Common myeloid progenitor, CD34-positive (primary cell): ENCODE results near the gene VPS51.

Experiments used
- CTCF ChIA-PET: fragments of 350-600 bp; sonication (Branson Sonifier 250); formaldehyde crosslinking; loops from one replicate; lab custom pipeline; 2021; ENCODE audit warnings: antibody characterized with exemption; lab: Charles Lee
- POLR2A ChIA-PET: fragments of 350-600 bp; sonication (Branson Sonifier 250); formaldehyde crosslinking; loops from one replicate; lab custom pipeline; 2021; ENCODE audit warnings: antibody characterized with exemption; lab: Charles Lee
- DNase-seq, 3 donors: peaks; one replicate each; pipeline versions ENCODE4 v3.0.0 to v3.0.0-alpha.2; 2013
- H3K27ac ChIP-seq, 2 experiments: 1 replicate in 1 of 2; 2 replicates in 1 of 2; pipeline ENCODE4 v1.7.0; 2013; ENCODE audit warnings: inconsistent platforms in 2 of 2, low read length in 2 of 2, mild to moderate bottlenecking in 2 of 2, low read depth in 1 of 2, moderate library complexity in 1 of 2; ENCODE audit not compliant: severe bottlenecking in 2 of 2, insufficient read depth in 1 of 2, poor library complexity in 1 of 2
- H3K27me3 ChIP-seq, 5 experiments: replicated peaks in 2 of 5; 1 replicate in 3 of 5; 2 replicates in 2 of 5; pipeline versions ENCODE4 v1.6.1 to v1.7.0; 2013; ENCODE audit warnings: low read length in 4 of 5, mild to moderate bottlenecking in 2 of 5, moderate library complexity in 2 of 5, inconsistent platforms in 1 of 5; ENCODE audit not compliant: insufficient read depth in 5 of 5, control insufficient read depth in 4 of 5
- H3K36me3 ChIP-seq, 4 experiments: 1 replicate in 2 of 4; 2 replicates in 2 of 4; pipeline versions ENCODE4 v1.6.1 to v1.7.0; 2013; ENCODE audit warnings: low read length in 3 of 4, control low read depth in 1 of 4, mild to moderate bottlenecking in 1 of 4; ENCODE audit not compliant: control insufficient read depth in 4 of 4, insufficient read depth in 4 of 4
- H3K4me1 ChIP-seq, 4 experiments: 1 replicate in 3 of 4; 2 replicates in 1 of 4; pipeline versions ENCODE4 v1.6.1 to v1.7.1; 2013; ENCODE audit warnings: low read length in 3 of 4, mild to moderate bottlenecking in 3 of 4, control low read depth in 1 of 4, inconsistent platforms in 1 of 4, moderate library complexity in 1 of 4; ENCODE audit not compliant: control insufficient read depth in 4 of 4, insufficient read depth in 4 of 4; ENCODE audit errors: control extremely low read depth in 1 of 4
- H3K4me3 ChIP-seq, 7 experiments: 1 replicate in 4 of 7; 2 replicates in 3 of 7; pipeline versions ENCODE4 v1.5.1 to v1.7.0; 2013; ENCODE audit warnings: mild to moderate bottlenecking in 7 of 7, low read length in 6 of 7, moderate library complexity in 6 of 7, inconsistent platforms in 2 of 7, low read depth in 2 of 7, control low read depth in 1 of 7; ENCODE audit not compliant: insufficient read depth in 4 of 7, control insufficient read depth in 1 of 7; ENCODE audit errors: extremely low read depth in 1 of 7
- H3K9me3 ChIP-seq, 5 experiments: 1 replicate in 4 of 5; 2 replicates in 1 of 5; pipeline versions ENCODE4 v1.6.1 to v1.7.1; 2013; ENCODE audit warnings: low read length in 4 of 5, mild to moderate bottlenecking in 2 of 5, inconsistent platforms in 1 of 5, low read depth in 1 of 5, moderate library complexity in 1 of 5; ENCODE audit not compliant: control insufficient read depth in 4 of 5, insufficient read depth in 2 of 5; ENCODE audit errors: control extremely low read depth in 1 of 5
- WGBS: methylation state at CpG from one replicate; pipeline ENCODE4 v1.1.5; 2013; ENCODE audit not compliant: insufficient coverage; 5-methylcytosine and 5-hydroxymethylcytosine counted together

The VPS51 gene

GRCh38 chr11:65110354-65110861, 14.4 kb downstream of the VPS51 start:
- H3K27me3 ChIP-seq, result no peaks in the 10 kb centered on the region
- H3K4me1 ChIP-seq, result peaks cover 0 to 36% (median 31%) of the 10 kb centered on the region in 4 experiments
- WGBS, result 19% methylated on average over 15 of the region's 18 CpGs
- DNase-seq, result peak; percentile 85 to 94 (median 90)
- CTCF ChIA-PET, result interaction anchor here (0.6 to 4.9 kb wide), 20 partner anchors 7 to 204 kb away, joined by 3 to 56 read pairs (median 4); partner anchors contain the start of genes ARL2, BATF2, CAPN1 and CDC42EP2
- no peak overlapping the region for H3K27ac ChIP-seq
- peaks cover 2 to 56% (median 30%) of the 10 kb centered on the region in 4 experiments for H3K36me3 ChIP-seq
- POLR2A ChIA-PET, result interaction anchor here (0.7 to 1.3 kb wide), 5 partner anchors 11 to 71 kb away, joined by 3 to 5 read pairs (median 3); partner anchors contain the start of genes CAPN1 and VPS51
- H3K9me3 ChIP-seq, result no peaks in the 10 kb centered on the region
- no peak overlapping the region for H3K4me3 ChIP-seq

- no peaks in the 10 kb centered on the region for H3K9me3 ChIP-seq
- no peak for DNase-seq
- no peak overlapping the region for H3K27ac ChIP-seq
- POLR2A ChIA-PET, result interaction anchor here (0.7 to 2.8 kb wide), 8 partner anchors 12 to 95 kb away, joined by 3 to 7 read pairs (median 3); partner anchors contain the start of genes SYVN1 and VPS51
- peak overlapping the region in 3 of 7 experiments; percentile 74 to 80 (median 74) for H3K4me3 ChIP-seq
- peaks cover 0 to 44% (median 34%) of the 10 kb centered on the region in 4 experiments for H3K4me1 ChIP-seq
- CTCF ChIA-PET, result interaction anchor here (0.7 to 4.9 kb wide), 24 partner anchors 8 to 203 kb away, joined by 3 to 56 read pairs (median 4); partner anchors contain the start of genes ARL2, BATF2, CAPN1 and CDC42EP2
- H3K27me3 ChIP-seq, result no peaks in the 10 kb centered on the region
- peaks cover 0 to 59% (median 30%) of the 10 kb centered on the region in 4 experiments for H3K36me3 ChIP-seq
- WGBS, result 68% methylated on average over 31 of the region's 31 CpGs
These were observed 15.2 kb downstream of the VPS51 start for GRCh38 chr11:65111159-65111743.

- Histone ChIP-seq H3K4me3 (peak within 1 kb of the TSS; percentile 52 to 80 (median 74)), H3K27me3 (no peaks in the 10 kb centered on the region), H3K27ac (peak within 1 kb of the TSS in 1 of 2 experiments; percentile 61), H3K9me3 (no peaks in the 10 kb centered on the region), H3K4me1 (peaks cover 0 to 51% (median 40%) of the 10 kb centered on the region in 4 experiments), H3K36me3 (peaks cover 0 to 60% (median 29%) of the 10 kb centered on the region in 4 experiments)
- POLR2A ChIA-PET, result interaction anchor here (0.7 to 2.8 kb wide), 6 partner anchors 16 to 96 kb away, joined by 3 to 7 read pairs (median 3); partner anchors contain the start of genes SYVN1 and VPS51
- DNase-seq, result peak; percentile 91 to 95 (median 94)
- WGBS, result under 1% methylated on average over 52 of the region's 64 CpGs
- CTCF ChIA-PET, result interaction anchor here (0.7 to 4.9 kb wide), 22 partner anchors 8 to 203 kb away, joined by 3 to 56 read pairs (median 4); partner anchors contain the start of genes ARL2, CAPN1, CDC42EP2 and FAU
These were observed 15.9 kb downstream of the VPS51 start, which contains the start of gene TM7SF2 for GRCh38 chr11:65111744-65112545. TSS of gene TM7SF2 (plus strand) at chr11:65111872. CDS start at chr11:65112016, 144 bp downstream.

- 0% methylated on average over 44 of the region's 57 CpGs for WGBS
- H3K9me3 ChIP-seq, result no peaks in the 10 kb centered on the region
- ChIA-PET POLR2A (interaction anchor here (1.0 to 2.8 kb wide), 4 partner anchors 17 to 97 kb away, joined by 3 to 7 read pairs (median 4); partner anchors contain the start of genes SYVN1 and VPS51), CTCF (interaction anchor here (0.5 to 4.9 kb wide), 17 partner anchors 8 to 99 kb away, joined by 3 to 56 read pairs (median 4); partner anchors contain the start of genes ARL2, CAPN1, FAU and MRPL49)
- H3K4me1 ChIP-seq, result peaks cover 0 to 57% (median 43%) of the 10 kb centered on the region in 4 experiments
- H3K4me3 ChIP-seq, result peak overlapping the region; percentile 52 to 80 (median 74)
- H3K36me3 ChIP-seq, result peaks cover 0 to 51% (median 24%) of the 10 kb centered on the region in 4 experiments
- H3K27me3 ChIP-seq, result no peaks in the 10 kb centered on the region
- DNase-seq, result peak; percentile 61 to 81 (median 76)
- H3K27ac ChIP-seq, result peak overlapping the region in 1 of 2 experiments; percentile 61
These were observed 16.7 kb downstream of the VPS51 start for GRCh38 chr11:65112546-65113360.

- peak in 1 of 3 donors; percentile 28 for DNase-seq
- Histone ChIP-seq H3K4me3 (peak overlapping the region in 5 of 7 experiments; percentile 67 to 80 (median 74)), H3K27me3 (no peaks in the 10 kb centered on the region), H3K4me1 (peaks cover 0 to 57% (median 43%) of the 10 kb centered on the region in 4 experiments), H3K36me3 (peaks cover 0 to 50% (median 22%) of the 10 kb centered on the region in 4 experiments), H3K9me3 (no peaks in the 10 kb centered on the region), H3K27ac (peak overlapping the region in 1 of 2 experiments; percentile 61)
- POLR2A ChIA-PET, result interaction anchor here (1.0 to 2.8 kb wide), 2 partner anchors 22 to 67 kb away, joined by 3 to 7 read pairs; partner anchors contain the start of gene SYVN1
- CTCF ChIA-PET, result interaction anchor here (0.5 to 4.9 kb wide), 12 partner anchors 8 to 73 kb away, joined by 3 to 56 read pairs (median 4); partner anchors contain the start of genes CAPN1 and VPS51
- 27% methylated on average over 6 of the region's 14 CpGs for WGBS
These were observed 17.3 kb downstream of the VPS51 start for GRCh38 chr11:65113361-65113756.
